Activated naive CD8-positive, alpha-beta T cell treated with anti-CD3 and anti-CD28 coated beads, Interleukin-2, amount 10 ng/mL, durations not matched to agents 7 days and 5 days (primary cell): Measurements from ENCODE around the gene TLR3. TPM values are rescaled to one million over a fixed set of nuclear protein-coding genes. Genes with fewer than 3 reads are reported as not detected.

Source experiments
- ATAC-seq: fragments of 150-1000 bp; cut with Tn5 transposase; one replicate; pipeline ENCODE4 v1.10.0; 2021; ENCODE audit warnings: low read depth, moderate library complexity
- POLR2A ChIA-PET: fragments of 350-600 bp; sonication (Branson Sonifier 250); formaldehyde crosslinking; loops from one replicate; lab custom pipeline; 2021; ENCODE audit warnings: antibody characterized with exemption; lab: Charles Lee
- DNase-seq: peaks from one replicate; pipeline ENCODE4 v3.0.0; 2021
- H3K27ac Mint-ChIP-seq: one replicate; pipeline ENCODE4 v1.8.0; 2022; ENCODE audit warnings: mild to moderate bottlenecking, mixed read lengths
- H3K27me3 Mint-ChIP-seq: one replicate; pipeline ENCODE4 v1.8.0; 2022; ENCODE audit warnings: mild to moderate bottlenecking, moderate library complexity, mixed read lengths
- H3K36me3 Mint-ChIP-seq: one replicate; pipeline ENCODE4 v1.8.0; 2021; ENCODE audit warnings: mild to moderate bottlenecking, mixed read lengths
- H3K4me1 Mint-ChIP-seq: one replicate; pipeline ENCODE4 v1.8.0; 2021; ENCODE audit warnings: mixed read lengths
- H3K4me3 Mint-ChIP-seq: one replicate; pipeline ENCODE4 v1.8.0; 2022; ENCODE audit warnings: mild to moderate bottlenecking, moderate library complexity, mixed read lengths
- H3K9me3 Mint-ChIP-seq: one replicate; pipeline ENCODE4 v1.8.0; 2021; ENCODE audit warnings: mixed read lengths
- total RNA-seq, 2 experiments: library from RNA; stranded (reverse); gene quantifications; one replicate each; pipeline ENCODE4 v1.2.3, GENCODE V29; 2021

Gene TLR3
- total RNA-seq, 2 experiments from 2014 or later, result 1.1 to 1.8 TPM

DNA sequence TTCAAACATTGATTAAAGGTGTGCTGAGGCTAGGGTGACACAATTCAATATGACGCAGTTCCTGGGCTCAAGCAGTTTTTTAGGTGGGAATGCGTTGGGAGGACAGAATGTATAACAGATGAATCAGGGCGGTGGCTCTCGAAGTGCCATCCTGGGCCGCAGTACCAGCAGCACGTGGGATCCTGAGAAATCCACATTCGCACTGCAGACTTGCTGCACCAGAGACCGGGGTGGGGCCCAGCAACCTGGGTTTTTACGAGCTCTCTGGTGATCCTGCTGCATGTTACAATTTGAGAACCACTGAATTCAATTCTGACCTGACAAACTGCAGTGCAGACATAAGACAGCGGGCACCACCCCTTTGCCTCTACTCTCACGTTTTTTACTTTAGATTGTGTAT lies 65.9 kb downstream of the TLR3 start:
- no peak for ATAC-seq
- Mint-ChIP-seq H3K27me3 (peaks cover 7% of the 10 kb centered on the region), H3K4me1 (peaks cover 4% of the 10 kb centered on the region), H3K4me3 (no peak overlapping the region), H3K27ac (no peak overlapping the region), H3K9me3 (no peaks in the 10 kb centered on the region), H3K36me3 (no peaks in the 10 kb centered on the region)
- no peak for DNase-seq
- POLR2A ChIA-PET, result no interaction called here

DNA sequence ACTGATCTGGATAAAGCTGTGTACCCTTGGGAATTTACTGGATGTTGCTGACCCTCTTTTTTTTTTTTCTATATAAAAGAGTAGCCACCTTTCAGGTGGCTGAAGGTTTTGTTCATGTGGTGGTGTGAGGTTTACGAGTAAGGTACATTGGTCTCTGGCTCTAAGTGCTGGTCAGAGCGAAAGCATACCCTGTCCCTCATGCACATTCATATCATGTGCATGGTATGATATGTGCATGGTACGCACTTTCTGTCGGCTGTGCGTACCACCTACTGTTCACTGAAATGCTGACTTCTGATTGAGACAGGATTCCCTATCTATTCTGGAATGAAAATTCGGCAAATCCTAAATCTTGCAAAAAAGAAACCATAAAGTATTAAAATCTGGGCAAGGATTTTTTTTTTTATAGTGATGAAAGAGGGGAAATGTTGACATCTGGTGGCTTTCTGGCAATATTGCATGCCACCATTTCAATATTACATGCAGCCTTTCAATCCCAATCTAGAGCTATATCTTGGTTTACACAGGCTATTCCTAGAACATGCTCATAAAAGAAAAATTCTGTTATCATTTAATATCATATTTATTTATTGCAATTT lies 68.3 kb downstream of the TLR3 start:
- peaks cover 4% of the 10 kb centered on the region for H3K4me1 Mint-ChIP-seq
- POLR2A ChIA-PET, result no interaction called here
- DNase-seq (no peak), ATAC-seq (no peak)
- H3K36me3 Mint-ChIP-seq, result no peaks in the 10 kb centered on the region
- no peak overlapping the region for H3K27ac Mint-ChIP-seq
- H3K4me3 Mint-ChIP-seq, result no peak overlapping the region
- H3K27me3 Mint-ChIP-seq, result peaks cover 9% of the 10 kb centered on the region
- no peaks in the 10 kb centered on the region for H3K9me3 Mint-ChIP-seq

Other genes starting within 250 kb of the TLR3 start
- gene FAM149A, start 35.5 kb downstream of the TLR3 start, total RNA-seq, result 1 to 10 TPM in 1 of 2 experiments, under 1 TPM in 1; 0.88 to 1.4 TPM
- gene CYP4V2, start 122.4 kb downstream of the TLR3 start, total RNA-seq, result 10 to 100 TPM; 18.3 to 19.2 TPM
- under 1 TPM; 0.48 to 0.67 TPM for gene KLKB1, start 158.4 kb downstream of the TLR3 start, total RNA-seq
- not detected for gene F11, start 197.0 kb downstream of the TLR3 start, total RNA-seq